Fibroblast of lung (primary cell): ENCODE results near the gene ASB3. TPM values are rescaled to one million over a fixed set of nuclear protein-coding genes. Genes with fewer than 3 reads are reported as not detected.

Experiments
- DNase-seq, 2 donors: peaks; one replicate each; pipeline versions ENCODE4 v3.0.0 to v3.0.0-alpha.2; 2010; ENCODE audit warnings: low read depth in 2 of 2
- H2AFZ ChIP-seq: 2 replicates; pipeline ENCODE4 v1.5.1; 2012; ENCODE audit warnings: low read length, control low read depth, inconsistent platforms
- H3K27ac ChIP-seq: 2 replicates; pipeline ENCODE4 v1.5.1; 2011; ENCODE audit warnings: low read length, control low read depth; ENCODE audit not compliant: insufficient read depth
- H3K27me3 ChIP-seq: 2 replicates; pipeline ENCODE4 v1.5.1; 2011; ENCODE audit warnings: mild to moderate bottlenecking, low read length; ENCODE audit not compliant: control insufficient read depth, insufficient read depth
- H3K36me3 ChIP-seq: 2 replicates; pipeline ENCODE4 v1.5.1; 2011; ENCODE audit warnings: low read length; ENCODE audit not compliant: control insufficient read depth, insufficient read depth
- H3K4me1 ChIP-seq: 2 replicates; pipeline ENCODE4 v1.5.1; 2011; ENCODE audit warnings: low read length; ENCODE audit not compliant: control insufficient read depth, insufficient read depth; ENCODE audit errors: extremely low read depth
- H3K4me2 ChIP-seq: 2 replicates; pipeline ENCODE4 v1.5.1; 2011; ENCODE audit warnings: low read length, control low read depth; ENCODE audit not compliant: insufficient read depth; ENCODE audit errors: extremely low read depth
- H3K4me3 ChIP-seq, 4 experiments: fragments of 200-600 bp in 1 of 4; sonication (generic) in 1 of 4; replicated peaks in 1 of 4; 2 replicates each; pipeline ENCODE4 v1.5.1; 2011 to 2016; ENCODE audit warnings: low read length in 4 of 4, low read depth in 3 of 4, mild to moderate bottlenecking in 3 of 4, control low read depth in 2 of 4, inconsistent platforms in 1 of 4, mixed read lengths in 1 of 4; ENCODE audit not compliant: insufficient read depth in 1 of 4; ENCODE audit errors: control extremely low read depth in 1 of 4
- H3K79me2 ChIP-seq: 2 replicates; pipeline ENCODE4 v1.5.1; 2012; ENCODE audit warnings: mild to moderate bottlenecking, low read length, inconsistent platforms; ENCODE audit not compliant: control insufficient read depth, insufficient read depth
- H3K9ac ChIP-seq: 2 replicates; pipeline ENCODE4 v1.5.1; 2011; ENCODE audit warnings: mild to moderate bottlenecking, low read length, control low read depth; ENCODE audit not compliant: insufficient read depth
- H3K9me3 ChIP-seq: 2 replicates; pipeline ENCODE4 v1.5.1; 2012; ENCODE audit warnings: low read depth, low read length; ENCODE audit not compliant: control insufficient read depth, insufficient read depth
- H4K20me1 ChIP-seq: 2 replicates; pipeline ENCODE4 v1.5.1; 2011; ENCODE audit warnings: low read length; ENCODE audit not compliant: control insufficient read depth, insufficient read depth; ENCODE audit errors: extremely low read depth
- EZH2 ChIP-seq: IDR thresholded peaks from 2 replicates; pipeline ENCODE4 v1.5.1; 2012; ENCODE audit warnings: low read length, control low read depth, mild to moderate bottlenecking; ENCODE audit errors: missing control alignments
- polyA plus RNA-seq, 2 donors: library from polyadenylated mRNA; depleted of rRNA in 1 of 2; stranded (reverse) in 1 of 2; unstranded in 1 of 2; fragments of >200 nt; gene quantifications; 2 replicates each; pipeline ENCODE4 v1.2.1, GENCODE V29; 2011 to 2012; ENCODE audit warnings: missing spikeins in 1 of 2
- total RNA-seq: library from RNA; depleted of rRNA; stranded (reverse); fragments of >200 nt; gene quantifications from 2 replicates; pipeline ENCODE4 v1.2.1, GENCODE V29; 2014
- TF ChIP-seq, protein P1 (sequence below), 2 donors: IDR thresholded peaks in 1 of 2; conservative IDR thresholded peaks in 1 of 2; 1 replicate in 1 of 2; 2 replicates in 1 of 2; pipeline ENCODE4 v1.5.1; 2011 to 2012; ENCODE audit warnings: low read length in 2 of 2, control low read depth in 1 of 2, inconsistent platforms in 1 of 2, low read depth in 1 of 2, mild to moderate bottlenecking in 1 of 2

Gene ASB3
- total and polyA plus RNA-seq, 2 donors (not counting 1 experiment from before 2014, with no cell fraction given), result 21.1 to 31.9 TPM

DNA sequence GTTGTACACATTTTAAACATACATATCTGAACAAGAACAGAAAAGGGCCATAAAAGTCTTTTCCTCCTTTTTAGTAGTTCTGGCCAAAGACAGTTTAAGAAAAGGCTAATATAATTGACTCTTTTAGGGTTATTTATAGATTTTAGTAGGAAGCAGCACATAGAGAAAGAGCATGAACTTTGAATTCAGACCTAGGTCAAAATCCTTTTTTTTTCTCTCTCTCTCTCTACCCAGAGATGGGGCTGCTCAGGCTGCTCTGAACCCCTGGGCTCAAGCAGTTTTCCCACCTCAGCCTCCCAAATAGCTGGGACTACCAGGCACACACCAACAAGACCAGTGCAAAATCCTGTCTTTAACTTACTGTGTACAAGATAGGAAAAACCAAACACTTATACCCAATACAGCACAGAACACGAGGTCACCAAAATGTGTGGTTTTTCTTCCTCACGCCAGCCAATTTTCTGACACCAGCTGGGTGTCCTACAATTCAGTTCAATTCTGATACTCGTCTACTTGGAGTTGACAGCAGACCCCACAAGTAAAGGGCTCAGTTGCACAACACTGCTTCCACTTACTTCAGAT, 32.2 kb upstream of the ASB3 start:
- Histone ChIP-seq H3K4me2 (no peak overlapping the region), H2AFZ (no peak overlapping the region), H3K27me3 (no peaks in the 10 kb centered on the region), H3K79me2 (no peaks in the 10 kb centered on the region), H3K36me3 (peaks cover 3% of the 10 kb centered on the region), H4K20me1 (no peaks in the 10 kb centered on the region), H3K9ac (no peak overlapping the region), H3K9me3 (no peaks in the 10 kb centered on the region), H3K4me3 (no peak overlapping the region), H3K4me1 (no peaks in the 10 kb centered on the region), H3K27ac (no peak overlapping the region)
- no peak for TF ChIP-seq EZH2
- TF ChIP-seq, protein P1, sequence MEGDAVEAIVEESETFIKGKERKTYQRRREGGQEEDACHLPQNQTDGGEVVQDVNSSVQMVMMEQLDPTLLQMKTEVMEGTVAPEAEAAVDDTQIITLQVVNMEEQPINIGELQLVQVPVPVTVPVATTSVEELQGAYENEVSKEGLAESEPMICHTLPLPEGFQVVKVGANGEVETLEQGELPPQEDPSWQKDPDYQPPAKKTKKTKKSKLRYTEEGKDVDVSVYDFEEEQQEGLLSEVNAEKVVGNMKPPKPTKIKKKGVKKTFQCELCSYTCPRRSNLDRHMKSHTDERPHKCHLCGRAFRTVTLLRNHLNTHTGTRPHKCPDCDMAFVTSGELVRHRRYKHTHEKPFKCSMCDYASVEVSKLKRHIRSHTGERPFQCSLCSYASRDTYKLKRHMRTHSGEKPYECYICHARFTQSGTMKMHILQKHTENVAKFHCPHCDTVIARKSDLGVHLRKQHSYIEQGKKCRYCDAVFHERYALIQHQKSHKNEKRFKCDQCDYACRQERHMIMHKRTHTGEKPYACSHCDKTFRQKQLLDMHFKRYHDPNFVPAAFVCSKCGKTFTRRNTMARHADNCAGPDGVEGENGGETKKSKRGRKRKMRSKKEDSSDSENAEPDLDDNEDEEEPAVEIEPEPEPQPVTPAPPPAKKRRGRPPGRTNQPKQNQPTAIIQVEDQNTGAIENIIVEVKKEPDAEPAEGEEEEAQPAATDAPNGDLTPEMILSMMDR (conservative IDR thresholded peaks at IDR 0.05 in 1 of 2, IDR thresholded peaks at IDR 0.05 in 1 of 2; ENCODE audit: low read depth in 1 of 2, low read length in 2 of 2), result no peak
- no peak for DNase-seq

DNA sequence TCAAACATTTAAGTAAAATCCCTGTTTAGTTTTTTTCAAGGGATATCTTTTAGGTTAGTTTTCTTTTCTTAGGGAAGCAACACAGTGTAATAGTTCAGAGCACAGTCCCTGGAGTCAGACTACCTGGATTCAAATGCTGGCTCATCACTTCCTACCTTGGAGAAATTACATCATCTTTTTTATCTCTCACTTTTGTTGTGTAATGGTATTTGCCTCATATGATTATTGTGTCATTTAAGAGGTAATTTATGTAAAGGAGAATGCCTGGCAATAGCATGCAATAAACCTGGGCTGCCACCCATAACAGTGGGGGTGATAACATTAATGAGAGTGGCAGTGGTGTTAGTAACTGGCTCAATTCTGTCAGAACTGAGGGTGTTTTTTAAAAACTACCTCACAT, 26.4 kb upstream of the ASB3 start:
- Histone ChIP-seq H3K9me3 (no peaks in the 10 kb centered on the region), H2AFZ (no peak overlapping the region), H3K36me3 (peaks cover 6% of the 10 kb centered on the region), H3K4me2 (no peak overlapping the region), H3K79me2 (no peaks in the 10 kb centered on the region), H3K27ac (no peak overlapping the region), H3K27me3 (no peaks in the 10 kb centered on the region), H3K4me1 (no peaks in the 10 kb centered on the region), H4K20me1 (no peaks in the 10 kb centered on the region), H3K9ac (no peak overlapping the region), H3K4me3 (no peak overlapping the region)
- DNase-seq, result no peak
- TF ChIP-seq, protein P1 (conservative IDR thresholded peaks at IDR 0.05 in 1 of 2, IDR thresholded peaks at IDR 0.05 in 1 of 2; ENCODE audit: low read depth in 1 of 2, low read length in 2 of 2), result no peak
- no peak for TF ChIP-seq EZH2

GRCh38 chr2:53811601-53812000, 24.8 kb upstream of the ASB3 start:
- Histone ChIP-seq H3K79me2 (no peaks in the 10 kb centered on the region), H3K36me3 (peaks cover 6% of the 10 kb centered on the region), H3K27ac (no peak overlapping the region), H4K20me1 (no peaks in the 10 kb centered on the region), H3K4me3 (no peak overlapping the region), H3K4me1 (no peaks in the 10 kb centered on the region), H3K9ac (no peak overlapping the region), H2AFZ (no peak overlapping the region), H3K27me3 (no peaks in the 10 kb centered on the region), H3K4me2 (no peak overlapping the region), H3K9me3 (no peaks in the 10 kb centered on the region)
- TF ChIP-seq, protein P1 (conservative IDR thresholded peaks at IDR 0.05 in 1 of 2, IDR thresholded peaks at IDR 0.05 in 1 of 2; ENCODE audit: low read depth in 1 of 2, low read length in 2 of 2), result no peak
- TF ChIP-seq EZH2, result no peak
- no peak for DNase-seq
